Stimulated activated CD8-positive, alpha-beta memory T cell treated with anti-CD3 and anti-CD28 coated beads, Interleukin-4, amount 100 ng/mL, for 4 hours (primary cell): ENCODE data around the gene DUSP11.
"Not testable (repeated sequence)": the region's sequence is repeated elsewhere in the genome, so short reads cannot be mapped to it uniquely, and the experiment has no call there.

Experiments
- DNase-seq, 2 donors: peaks; one replicate each; pipeline ENCODE4 v3.0.0-alpha.2; 2020; ENCODE audit warnings: low read depth in 2 of 2, low spot score in 1 of 2

DUSP11 gene

DNA sequence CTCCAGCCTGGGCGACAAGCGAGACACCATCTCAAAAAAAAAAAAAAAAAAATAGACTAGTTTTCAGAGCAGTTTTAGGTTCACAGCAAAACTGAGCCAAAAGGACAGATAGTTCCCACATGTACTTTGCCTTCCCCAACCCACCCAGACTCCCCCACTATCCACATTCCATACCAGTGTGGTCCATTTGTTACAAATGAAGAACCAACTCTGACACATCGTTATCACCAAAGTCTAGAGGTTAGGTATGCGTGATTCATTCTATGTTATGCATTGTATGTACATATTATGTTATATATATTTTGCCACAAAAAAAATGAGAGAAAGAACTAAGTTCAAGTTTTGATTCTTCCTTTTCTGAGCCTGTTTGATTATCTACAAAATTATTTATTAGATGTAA is 3.5 kb downstream of the DUSP11 start:
- no peak for DNase-seq

DNA sequence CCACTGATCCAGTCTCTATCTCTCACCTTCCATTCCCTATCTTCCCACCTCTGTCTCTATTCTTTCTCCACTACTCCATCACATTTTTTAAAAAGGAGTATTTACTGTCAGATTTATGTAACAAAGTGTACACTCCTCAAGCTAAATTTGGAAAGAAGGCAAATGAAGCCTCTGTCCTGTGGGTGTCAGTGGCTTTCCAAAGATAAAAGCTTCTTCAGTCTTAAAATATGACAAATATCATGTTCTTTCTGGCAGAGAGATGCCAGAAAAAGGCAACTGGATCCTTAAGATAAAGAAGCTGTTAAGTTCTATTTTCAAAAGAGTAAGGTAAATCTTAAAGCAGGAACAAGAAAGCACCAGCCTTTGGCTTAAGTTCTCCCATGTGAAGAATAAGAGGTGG is 7.1 kb downstream of the DUSP11 start:
- DNase-seq = no peak

DNA sequence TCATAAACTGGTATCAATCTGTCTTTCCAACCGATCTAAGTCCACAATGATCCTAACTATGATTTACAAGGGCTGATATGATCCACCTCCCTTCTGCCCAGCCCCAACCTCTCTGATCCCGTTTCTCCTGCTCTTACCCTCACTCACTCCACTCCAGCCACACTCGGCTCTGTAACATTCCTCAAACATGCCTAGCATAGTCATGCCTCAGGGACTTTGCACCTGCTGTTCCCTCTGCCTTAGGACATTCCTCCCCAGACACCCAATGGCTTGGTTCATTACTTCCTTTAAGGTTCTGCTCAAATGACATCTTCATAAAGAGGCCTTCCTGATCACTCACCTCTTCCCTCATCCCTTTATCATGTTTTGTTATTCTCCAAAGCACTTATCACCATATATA is 9.2 kb downstream of the DUSP11 start:
- no peak for DNase-seq

DNA sequence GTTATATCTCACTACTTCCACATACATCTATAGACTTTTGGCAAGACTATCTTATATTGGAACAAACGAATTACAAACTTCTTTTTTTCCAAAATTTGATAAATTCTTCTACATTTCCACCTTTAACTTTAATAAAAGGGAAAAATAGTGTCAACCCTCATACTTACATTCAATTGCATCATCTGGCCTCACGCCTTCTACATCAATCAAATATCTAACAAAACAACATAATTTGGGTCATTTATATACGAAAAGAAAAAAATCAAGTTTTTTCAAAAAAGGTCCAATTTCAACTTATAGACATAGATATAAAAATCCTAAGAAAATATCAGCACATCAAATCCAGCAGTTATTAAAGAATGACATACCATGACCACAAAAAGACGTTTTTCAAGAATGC is 12.9 kb downstream of the DUSP11 start:
- DNase-seq = no peak

DNA sequence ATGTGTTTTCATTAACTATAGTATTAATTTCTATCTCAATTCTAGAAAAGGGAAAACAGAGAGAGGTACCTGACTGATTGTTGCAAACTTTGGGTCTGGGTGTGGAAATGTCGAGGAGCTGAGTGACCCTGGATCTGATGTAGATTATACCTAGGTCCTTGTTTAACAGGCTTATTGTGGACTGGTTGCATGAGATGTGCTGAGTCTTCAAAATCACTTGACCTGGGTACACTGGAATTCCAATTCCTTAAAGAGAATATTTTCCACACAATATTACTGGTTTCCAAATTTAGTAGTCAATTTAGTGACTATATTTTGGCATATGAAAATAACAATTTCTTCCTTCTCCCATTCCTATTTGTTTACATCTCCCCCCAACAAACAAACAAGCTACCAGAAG is 13.6 kb downstream of the DUSP11 start:
- no peak for DNase-seq

DNA sequence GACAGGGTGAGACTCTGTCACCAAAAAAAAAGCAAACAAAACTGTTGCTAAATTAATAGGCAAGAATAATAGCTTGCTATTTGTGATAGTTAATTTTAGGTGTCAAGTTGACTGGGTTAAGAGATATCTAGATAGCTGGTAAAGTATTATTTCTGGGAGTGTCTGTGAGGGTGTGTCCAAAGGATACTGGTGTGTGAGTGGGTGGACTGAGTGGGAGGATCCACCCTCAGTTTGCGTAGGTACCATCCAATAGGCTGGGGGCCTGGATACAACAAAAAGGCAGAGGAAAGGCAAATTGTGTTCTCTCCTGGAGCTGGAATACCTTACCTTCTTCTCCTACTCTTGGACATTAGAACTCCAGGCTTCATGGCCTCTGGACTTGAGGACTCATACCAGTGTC is 15.0 kb downstream of the DUSP11 start:
- no peak for DNase-seq

DNA sequence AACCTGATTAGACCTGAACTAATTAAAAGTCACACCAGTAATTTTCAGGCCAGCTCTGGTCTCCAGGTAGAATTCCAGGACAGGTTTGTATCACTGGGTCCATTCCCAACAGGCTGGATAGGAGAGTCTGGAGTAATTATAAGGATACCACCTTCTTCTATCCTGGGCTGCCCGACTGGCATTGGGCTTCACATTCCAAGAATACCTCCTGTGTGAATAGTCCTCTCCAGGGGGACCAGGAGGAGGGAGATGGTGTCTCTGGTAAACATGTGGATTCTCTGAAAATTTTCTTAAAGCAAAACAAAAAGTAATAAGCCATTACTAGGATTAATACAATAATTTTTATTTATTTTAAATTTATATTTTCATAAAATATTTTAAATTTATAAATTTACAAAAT is 17.3 kb downstream of the DUSP11 start:
- no peak for DNase-seq

DNA sequence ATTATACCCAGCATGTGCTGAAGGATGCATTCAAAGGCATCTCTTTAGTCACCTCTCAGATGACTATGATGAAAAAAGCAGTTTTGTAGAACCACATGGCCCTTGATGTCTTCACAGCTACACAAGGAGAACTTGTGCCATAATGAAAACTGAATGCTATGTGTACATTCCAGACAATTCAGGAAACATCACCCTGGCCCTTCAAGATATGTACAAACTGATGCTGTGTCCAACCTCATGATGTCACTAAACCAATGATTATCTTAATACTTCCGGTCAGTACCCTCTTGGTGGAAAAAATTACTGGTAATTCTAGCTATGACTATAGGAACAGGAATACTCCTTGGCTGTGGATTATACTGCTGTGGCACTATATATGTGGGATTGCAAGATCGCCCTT is 20.0 kb downstream of the DUSP11 start:
- no peak for DNase-seq

DNA sequence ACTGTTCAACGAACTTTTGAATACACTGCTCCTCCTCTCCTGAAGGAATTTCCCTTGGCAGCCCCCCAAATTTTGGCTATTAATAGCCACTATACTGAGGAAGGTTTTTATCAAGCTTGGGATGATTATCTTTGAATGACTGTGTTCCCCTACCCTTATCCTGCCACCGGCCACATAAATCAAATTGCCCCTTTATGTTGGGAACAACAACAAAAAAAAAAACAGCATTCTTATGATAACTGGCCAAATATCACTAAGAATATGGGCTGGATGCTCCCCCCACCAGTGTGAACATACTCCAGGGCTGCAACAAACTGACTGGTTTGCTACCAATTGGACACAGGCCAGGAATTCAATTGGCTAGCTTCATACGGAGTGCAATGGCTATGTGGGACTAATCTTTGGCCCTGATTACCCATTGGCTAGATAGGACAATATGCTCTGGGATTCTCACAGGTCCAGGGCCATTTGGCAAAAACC is 20.6 kb downstream of the DUSP11 start:
- DNase-seq = no peak

DNA sequence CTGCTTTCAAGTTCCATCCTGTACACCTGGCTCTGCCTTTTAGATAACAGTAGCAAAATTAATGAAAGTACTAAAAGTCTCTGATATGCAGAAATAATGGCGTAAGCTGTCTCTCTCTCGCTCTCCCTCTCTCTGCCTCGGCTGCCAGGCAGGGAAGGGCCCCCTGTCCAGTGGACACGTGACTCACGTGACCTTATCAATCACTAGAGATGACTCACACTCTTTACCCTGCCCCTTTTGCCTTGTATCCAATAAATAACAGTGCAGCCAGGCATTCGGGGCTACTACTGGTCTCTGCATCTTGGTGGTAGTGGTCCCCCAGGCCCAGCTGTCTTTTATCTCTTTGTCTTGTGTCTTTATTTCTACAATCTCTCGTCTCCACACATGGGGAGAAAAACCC is 25.6 kb downstream of the DUSP11 start:
- DNase-seq = not testable (repeated sequence)

DNA sequence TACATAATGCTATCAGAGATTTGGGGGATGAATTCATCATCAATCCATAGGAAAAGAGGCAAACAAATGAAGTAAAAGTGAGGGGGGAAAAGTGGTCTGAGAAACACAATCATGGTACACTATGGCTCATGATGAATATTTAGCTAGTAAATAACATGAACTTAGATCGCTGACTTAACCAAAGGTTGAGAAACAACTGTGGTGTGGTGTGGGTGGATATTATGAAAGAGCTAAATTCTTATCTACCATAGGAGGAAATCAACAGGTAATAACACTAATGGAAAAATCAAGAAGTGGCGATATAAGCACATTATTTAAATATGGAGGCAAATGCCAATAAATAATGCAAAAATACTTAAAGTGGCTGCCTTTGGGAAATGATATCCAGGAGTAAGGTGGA is 30.6 kb downstream of the DUSP11 start:
- DNase-seq = no peak

DNA sequence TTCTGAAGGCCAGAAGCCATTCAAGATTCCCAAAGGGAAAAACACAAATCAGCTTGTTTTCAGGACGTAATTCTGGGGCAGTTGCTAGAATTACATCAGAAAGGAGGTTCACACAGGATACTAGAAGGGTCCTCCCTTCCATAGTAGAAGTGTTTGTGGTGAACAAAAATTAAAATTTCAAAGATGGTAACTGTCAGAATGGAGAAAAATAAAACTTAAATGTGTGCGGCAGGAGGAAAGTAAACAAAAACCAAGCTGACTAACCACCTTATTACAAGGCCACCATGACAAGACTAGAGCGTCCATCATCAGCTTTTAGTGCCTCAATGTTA is 33.1 kb downstream of the DUSP11 start:
- DNase-seq = no peak

DNA sequence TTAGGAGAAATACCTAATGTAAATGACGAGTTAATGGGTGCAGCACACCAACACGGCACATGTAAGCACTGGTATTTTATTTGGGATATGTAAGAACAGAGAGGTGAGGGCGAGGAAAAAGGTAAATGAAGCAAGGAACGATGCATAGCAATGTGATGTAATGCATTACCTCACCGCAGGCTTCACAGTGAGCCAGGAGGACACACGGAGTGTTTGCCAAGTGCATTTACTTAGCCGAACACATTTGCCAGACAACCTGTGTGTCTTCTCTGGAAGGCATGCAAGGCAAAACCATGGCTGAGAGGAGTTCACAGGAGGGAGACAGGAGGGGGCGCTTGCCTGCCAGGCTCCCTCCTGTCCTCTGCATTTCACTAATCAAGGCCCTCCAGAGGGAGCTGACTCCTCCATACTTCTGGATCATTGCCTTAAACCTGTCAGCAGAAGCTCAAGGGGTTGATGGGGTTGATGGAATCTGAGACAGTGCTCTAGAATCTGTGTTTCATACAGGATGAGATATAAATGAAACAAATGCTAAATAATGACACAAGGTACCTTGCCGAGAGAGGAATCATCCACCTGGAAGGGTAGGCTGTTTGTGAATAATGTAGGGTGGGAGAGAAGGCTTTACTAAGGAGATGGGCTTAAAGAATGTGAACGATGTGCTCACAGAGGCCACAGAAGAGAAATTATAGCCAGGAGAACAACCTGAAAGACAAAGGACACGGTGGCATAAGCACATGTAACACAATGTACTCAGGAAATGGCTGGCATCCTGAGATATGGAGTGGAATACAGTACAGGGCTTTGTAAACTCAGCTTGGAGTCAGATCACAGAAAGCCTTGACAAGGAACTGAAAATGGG is 33.7 kb downstream of the DUSP11 start:
- no peak for DNase-seq

DNA sequence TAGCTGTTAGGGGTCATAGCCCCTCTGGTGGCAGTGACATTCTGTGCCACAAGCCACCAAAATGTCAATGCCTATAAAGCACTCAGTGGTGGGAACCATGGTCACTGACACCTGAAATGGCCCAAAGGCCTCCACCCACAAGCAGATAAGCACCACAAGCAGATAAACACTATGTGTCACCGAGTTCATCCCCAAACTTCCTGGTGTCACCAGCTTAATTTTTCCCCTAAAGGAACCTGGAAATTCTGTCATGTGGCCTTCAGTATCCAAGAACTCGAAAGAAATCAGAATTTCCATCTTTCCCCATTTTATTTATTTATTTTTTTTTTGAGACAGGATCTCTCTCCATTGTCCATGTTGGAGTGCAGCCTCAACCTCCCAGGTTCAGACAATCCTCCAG is 39.1 kb downstream of the DUSP11 start:
- DNase-seq = no peak

DNA sequence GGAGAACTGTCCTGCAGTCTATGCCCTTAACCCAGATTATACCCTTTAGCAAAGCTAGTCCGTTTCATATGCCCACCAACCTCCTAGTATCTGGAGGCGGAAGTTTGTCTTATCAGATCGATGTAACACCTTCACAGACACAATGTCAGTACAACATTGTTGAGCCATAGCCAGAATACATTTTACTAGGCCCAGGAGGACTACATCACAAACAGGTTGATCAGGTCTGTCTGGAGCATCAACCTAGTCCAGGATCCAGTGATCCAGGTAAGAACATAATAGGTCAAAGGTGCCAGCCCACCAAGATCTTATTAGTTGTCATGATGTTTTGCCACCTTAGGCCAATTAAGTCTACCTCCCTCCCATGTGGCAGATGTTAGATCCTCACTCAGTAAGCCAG is 40.8 kb downstream of the DUSP11 start:
- no peak for DNase-seq

DNA sequence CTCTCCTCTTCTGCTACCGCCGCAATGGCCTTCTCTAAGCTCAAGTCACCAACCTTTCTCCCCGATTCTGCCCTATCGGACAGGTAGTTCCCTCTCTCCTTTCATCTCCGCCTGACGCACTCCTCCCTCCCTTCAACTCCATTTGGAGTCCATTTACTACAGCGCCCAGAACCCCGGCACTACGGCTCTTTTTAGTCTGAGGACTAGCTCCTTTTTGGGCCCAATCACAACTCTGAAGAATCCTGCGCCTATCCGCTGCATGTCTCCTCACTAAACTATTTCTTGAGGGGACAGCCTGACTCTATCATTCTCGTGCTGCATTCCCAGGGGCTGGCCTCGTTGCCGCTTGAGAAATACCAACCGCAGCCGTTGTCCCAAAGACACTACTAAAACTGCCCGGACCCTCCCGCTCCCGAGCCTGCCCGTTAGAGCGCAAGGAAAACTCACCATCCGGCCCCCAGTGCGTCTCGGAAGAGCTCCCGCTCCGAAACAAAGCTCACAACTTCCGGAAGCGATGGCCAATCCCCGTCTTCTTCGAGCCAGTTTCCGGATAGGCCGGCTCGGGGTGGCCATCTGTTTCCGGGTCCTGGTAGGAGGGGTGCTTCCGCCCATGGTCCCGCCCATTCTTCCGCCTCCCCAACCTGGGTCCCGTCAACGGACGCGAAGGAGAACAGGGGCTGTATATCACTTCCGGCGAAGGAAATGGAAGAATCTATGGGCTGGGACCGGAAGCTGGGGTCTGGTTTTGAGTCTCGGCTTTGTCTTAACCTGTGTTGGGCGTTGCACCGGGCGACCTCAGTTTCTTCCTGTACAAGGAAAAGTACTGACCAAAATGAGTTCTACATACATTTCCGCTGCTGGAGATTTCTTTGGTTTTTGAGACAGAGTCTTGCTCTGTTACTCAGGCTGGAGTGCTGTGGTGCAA is 42.8 kb downstream of the DUSP11 start, which contains the start of gene TPRKB:
TSS of gene TPRKB (minus strand) at position 491 of the 925 bp plus-strand sequence. CDS start 2,776 bp downstream, outside the sequence.
- peak; percentile 85 to 93 for DNase-seq

DNA sequence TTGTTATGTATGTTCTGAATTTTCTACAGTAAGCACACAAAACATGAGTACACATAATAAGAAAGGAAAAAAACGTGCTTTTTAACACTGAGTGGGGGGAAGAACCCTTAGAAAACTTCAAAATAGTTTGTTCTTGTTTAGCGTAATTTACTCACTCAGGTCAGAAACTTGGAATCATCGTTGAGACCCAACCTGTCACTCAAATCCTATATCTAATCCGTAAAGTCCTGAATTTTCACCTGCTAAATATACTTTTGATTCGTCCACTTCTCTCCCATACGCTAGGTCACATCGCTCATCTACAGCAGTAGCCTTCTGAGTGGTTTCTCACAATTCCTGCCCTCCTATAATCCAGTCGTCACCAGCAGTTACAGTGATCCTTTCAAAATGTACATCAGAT is 43.5 kb downstream of the DUSP11 start:
- no peak for DNase-seq

DNA sequence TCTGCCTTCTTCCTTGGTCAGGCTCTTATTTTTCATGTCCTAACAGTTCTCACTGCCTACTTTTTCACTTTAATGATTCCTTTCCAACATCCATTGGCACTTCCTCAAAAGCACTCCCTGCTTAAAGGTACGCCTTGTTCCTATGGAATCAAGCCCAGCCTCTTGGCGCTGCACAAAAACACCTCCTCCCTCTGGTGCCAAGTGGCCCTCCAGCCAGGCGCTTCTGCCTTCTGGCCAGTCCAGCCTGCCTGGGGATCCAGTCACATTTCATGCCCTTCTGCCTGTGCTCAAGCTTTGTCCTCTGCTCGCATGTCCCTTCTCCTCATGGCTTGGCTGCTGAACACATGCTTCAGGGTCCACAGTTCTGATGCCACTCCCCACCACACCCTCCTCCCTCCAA is 49.1 kb downstream of the DUSP11 start:
- no peak for DNase-seq

DNA sequence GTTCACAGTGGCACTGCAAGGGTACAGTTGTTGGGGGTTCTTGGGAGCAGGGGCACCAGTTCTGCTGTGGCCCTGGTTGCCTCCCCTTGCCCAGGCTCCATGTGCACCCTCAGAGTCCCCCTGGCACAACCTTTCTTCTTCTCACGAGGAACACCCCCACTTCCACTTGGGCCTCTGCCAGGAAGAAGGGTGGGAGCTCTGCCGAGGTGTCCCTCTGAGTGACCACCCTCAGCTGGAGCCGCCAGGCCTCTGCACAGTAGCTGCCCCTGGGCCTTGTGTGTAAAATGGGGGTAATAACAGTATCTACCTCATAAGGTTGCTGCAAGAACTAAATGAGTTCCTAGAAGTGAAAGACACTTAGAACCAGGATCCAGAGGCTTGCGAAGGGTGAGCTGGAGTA is 51.2 kb downstream of the DUSP11 start:
- no peak for DNase-seq

DNA sequence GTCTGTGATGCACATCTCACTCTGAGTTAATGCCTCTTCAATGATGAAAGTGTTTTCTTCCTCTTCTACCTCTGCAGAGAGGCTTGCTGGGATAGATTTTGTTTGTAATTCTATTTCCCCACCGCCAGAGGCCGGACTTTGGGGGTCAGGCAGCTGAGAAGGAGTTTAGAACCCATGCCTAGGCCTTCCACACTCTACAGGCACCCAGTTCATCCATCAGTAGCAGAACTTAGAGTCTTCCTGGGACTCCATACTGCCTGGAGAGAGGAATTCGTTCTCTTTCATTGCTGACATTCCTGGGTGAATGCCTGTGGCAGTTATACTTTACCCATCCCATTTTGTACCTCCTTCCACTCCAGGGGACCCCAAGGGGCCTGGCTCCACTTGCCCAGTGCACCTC is 51.9 kb downstream of the DUSP11 start:
- no peak for DNase-seq

DNA sequence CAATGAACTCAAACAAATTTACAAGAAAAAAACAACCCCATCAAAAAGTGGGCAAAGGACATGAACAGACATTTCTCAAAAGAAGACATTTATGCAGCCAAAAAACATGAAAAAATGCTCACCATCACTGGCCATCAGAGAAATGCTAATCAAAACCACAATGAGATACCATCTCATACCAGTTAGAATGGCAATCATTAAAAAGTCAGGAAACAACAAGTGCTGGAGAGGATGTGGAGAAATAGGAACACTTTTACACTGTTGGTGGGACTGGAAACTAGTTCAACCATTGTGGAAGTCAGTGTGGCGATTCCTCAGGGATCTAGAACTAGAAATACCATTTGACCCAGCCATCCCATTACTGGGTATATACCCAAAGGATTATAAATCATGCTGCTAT is 53.2 kb downstream of the DUSP11 start:
- DNase-seq = not testable (repeated sequence)
